ENCODE results near the gene CANT1. TPM values are rescaled to one million over a fixed set of nuclear protein-coding genes. Genes with fewer than 3 reads are reported as not detected.

Gene CANT1
- total and polyA plus RNA-seq, 9 of the 15 experiments (the other 6 are each of a cell fraction or from before 2014, with no cell fraction given): 2.7 to 66.4 (median 22.5) TPM

DNA sequence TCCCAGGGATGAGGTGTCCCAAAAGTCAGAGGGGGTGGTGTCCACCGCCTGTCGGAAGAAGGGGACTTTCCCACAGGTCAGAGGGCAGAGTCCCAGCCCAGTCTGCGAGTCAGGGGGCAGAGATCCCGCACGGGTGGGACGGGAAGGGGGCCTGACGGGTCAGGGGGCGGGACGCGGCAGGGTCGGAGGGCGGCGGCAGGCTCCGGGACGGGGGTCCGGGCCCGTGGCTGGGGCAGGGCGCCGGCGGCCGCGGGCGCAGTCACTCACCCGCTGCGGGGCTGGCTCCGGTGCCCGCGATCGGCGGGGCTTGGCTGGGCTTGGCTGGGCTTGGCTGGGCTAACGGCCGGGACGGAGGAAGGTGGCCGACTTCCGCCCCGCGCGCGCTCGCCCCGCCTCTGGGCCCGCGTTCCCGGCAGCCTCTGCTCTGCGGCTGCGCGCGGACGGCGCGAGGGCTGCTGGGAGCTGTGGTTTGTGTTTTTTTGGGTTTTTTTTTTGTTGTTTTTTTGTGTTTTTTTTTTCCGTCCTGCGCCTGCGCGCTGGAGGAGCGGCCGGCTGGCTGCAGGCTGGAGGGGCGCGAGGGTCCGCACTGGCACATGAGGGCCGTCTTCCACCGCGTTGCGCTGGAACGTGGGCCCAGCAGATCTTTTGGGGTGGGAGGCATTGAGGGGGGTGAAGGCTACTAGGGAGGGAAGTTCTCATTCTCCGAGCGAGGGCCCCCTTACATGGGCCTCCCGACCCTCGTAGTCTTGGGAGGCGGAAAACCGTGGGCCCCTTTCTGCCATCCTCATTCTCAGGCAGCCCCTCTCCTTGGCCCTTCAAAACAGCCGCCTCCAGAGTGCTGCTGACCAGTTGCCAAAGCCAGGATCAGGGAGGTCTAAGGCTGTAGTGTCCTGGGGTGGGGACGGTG lies at the start of gene CANT1 (continued):
- TF ChIP-seq ATF6 (CRISPR knock-in tag; IDR thresholded peaks at IDR 0.05) (no peak), CTBP1 (IDR thresholded peaks at IDR 0.05; ENCODE audit: borderline replicate concordance) (peak; percentile 27; the same call in 1 of the 2 replicates), EWSR1 (IDR thresholded peaks at IDR 0.05; ENCODE audit: borderline replicate concordance, low read depth, partially characterized antibody) (no peak), DPF2 (IDR thresholded peaks at IDR 0.05) (no peak), RCOR1 (IDR thresholded peaks at IDR 0.05; ENCODE audit: borderline replicate concordance in 1 of 2, low read depth in 2 of 2, low read length in 2 of 2) (no peak), POLR2B (IDR thresholded peaks at IDR 0.05; ENCODE audit: low read depth, partially characterized antibody) (peak; percentile 73), ZNF23 (CRISPR knock-in tag; IDR thresholded peaks at IDR 0.05) (no peak), SPI1 (IDR thresholded peaks at IDR 0.05; ENCODE audit: borderline replicate concordance, low read depth, low read length) (peak; percentile 46; the same call in 1 of the 2 replicates)
- TF ChIP-seq, protein P1, sequence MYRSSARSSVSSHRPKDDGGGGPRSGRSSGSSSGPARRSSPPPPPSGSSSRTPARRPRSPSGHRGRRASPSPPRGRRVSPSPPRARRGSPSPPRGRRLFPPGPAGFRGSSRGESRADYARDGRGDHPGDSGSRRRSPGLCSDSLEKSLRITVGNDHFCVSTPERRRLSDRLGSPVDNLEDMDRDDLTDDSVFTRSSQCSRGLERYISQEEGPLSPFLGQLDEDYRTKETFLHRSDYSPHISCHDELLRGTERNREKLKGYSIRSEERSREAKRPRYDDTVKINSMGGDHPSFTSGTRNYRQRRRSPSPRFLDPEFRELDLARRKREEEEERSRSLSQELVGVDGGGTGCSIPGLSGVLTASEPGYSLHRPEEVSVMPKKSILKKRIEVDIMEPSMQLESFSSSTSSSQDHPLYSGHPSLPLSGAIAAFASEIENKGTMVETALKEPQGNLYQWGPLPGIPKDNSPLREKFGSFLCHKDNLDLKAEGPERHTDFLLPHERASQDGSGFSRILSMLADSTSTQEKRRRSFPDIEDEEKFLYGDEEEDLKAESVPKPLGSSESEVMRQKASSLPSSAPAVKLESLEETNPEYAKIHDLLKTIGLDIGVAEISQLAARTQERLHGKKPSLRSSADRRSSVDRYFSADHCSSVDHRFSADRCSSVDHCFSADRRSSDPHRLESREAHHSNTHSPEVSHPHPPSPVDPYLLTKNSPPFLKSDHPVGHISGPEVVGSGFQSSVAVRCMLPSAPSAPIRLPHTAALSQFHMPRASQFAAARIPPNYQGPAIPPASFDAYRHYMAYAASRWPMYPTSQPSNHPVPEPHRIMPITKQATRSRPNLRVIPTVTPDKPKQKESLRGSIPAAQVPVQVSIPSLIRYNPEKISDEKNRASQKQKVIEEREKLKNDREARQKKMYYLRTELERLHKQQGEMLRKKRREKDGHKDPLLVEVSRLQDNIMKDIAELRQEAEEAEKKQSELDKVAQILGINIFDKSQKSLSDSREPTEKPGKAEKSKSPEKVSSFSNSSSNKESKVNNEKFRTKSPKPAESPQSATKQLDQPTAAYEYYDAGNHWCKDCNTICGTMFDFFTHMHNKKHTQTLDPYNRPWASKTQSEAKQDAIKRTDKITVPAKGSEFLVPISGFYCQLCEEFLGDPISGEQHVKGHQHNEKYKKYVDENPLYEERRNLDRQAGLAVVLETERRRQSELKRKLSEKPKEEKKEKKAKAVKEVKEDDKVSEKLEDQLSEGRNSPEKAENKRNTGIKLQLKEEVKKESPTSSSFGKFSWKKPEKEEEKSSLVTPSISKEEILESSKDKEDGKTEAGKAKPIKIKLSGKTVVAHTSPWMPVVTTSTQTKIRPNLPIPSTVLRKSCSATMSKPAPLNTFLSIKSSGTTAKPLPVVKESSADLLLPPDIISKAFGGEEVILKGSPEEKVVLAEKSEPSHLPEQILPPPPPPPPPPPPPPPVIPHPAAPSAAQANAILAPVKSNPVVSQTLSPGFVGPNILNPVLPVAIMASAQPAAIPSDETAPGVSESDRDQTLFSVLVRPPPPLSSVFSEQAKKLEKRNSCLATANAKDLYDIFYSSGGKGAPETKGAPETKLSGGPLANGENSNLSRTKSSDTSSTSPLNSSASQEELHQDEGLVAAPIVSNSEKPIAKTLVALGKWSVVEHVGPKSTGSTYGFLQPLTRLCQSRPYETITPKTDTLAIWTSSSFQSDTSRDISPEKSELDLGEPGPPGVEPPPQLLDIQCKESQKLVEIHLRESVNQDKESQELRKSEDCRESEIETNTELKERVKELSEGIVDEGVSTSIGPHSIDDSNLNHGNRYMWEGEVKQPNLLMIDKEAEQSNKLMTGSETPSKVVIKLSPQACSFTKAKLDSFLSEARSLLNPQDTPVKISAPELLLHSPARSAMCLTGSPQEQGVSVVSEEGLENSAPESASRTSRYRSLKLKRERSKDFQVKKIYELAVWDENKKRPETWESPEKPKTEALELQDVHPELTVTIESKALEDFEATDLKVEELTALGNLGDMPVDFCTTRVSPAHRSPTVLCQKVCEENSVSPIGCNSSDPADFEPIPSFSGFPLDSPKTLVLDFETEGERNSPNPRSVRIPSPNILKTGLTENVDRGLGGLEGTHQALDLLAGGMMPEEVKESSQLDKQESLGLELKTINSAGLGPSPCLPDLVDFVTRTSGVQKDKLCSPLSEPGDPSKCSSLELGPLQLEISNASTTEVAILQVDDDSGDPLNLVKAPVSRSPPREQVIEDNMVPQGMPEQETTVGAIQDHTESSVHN (IDR thresholded peaks at IDR 0.05; ENCODE audit: borderline replicate concordance in 1 of 2, low read depth in 1 of 2): no peak
- TF ChIP-seq, protein P2, sequence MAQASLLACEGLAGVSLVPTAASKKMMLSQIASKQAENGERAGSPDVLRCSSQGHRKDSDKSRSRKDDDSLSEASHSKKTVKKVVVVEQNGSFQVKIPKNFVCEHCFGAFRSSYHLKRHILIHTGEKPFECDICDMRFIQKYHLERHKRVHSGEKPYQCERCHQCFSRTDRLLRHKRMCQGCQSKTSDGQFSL (CRISPR knock-in tag; IDR thresholded peaks at IDR 0.05): 0 out of 2 replicates have a peak, but pooled peaks have one; percentile 41
- TF ChIP-seq, protein P2 (tag; IDR thresholded peaks at IDR 0.05): no peak
- TF ChIP-seq, protein P3, sequence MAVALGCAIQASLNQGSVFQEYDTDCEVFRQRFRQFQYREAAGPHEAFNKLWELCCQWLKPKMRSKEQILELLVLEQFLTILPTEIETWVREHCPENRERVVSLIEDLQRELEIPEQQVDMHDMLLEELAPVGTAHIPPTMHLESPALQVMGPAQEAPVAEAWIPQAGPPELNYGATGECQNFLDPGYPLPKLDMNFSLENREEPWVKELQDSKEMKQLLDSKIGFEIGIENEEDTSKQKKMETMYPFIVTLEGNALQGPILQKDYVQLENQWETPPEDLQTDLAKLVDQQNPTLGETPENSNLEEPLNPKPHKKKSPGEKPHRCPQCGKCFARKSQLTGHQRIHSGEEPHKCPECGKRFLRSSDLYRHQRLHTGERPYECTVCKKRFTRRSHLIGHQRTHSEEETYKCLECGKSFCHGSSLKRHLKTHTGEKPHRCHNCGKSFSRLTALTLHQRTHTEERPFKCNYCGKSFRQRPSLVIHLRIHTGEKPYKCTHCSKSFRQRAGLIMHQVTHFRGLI (CRISPR knock-in tag; IDR thresholded peaks at IDR 0.05): no peak
